ENCODE data around the gene MDGA2. TPM values are rescaled to one million over a fixed set of nuclear protein-coding genes. Genes with fewer than 3 reads are reported as not detected.

MDGA2 gene
- total RNA-seq, 2 donors from 2014 or later: not detected

- DNase-seq (no peak), ATAC-seq (no peak)
- 31 to 40% methylated on average over 2 of the region's 2 CpGs for WGBS, 2 donors
- Histone ChIP-seq H3K27me3 (no peaks in the 10 kb centered on the region), H3K36me3 (replicated peaks in 1 of 2; ENCODE audit: insufficient read depth in 1 of 2, low read depth in 2 of 2) (no peaks in the 10 kb centered on the region), H3K4me1 (no peaks in the 10 kb centered on the region), H3K27ac (no peak overlapping the region), H3K4me3 (no peak overlapping the region), H3K9me3 (no peaks in the 10 kb centered on the region)
- TF ChIP-seq POLR2A (IDR thresholded peaks at IDR 0.05) (no peak), CTCF (IDR thresholded peaks at IDR 0.05) (no peak)
- intact Hi-C loops (cut with DNase I): no loop called here
These were observed 12.9 kb downstream of the MDGA2 start for GRCh38 chr14:47662466-47662865.

DNA sequence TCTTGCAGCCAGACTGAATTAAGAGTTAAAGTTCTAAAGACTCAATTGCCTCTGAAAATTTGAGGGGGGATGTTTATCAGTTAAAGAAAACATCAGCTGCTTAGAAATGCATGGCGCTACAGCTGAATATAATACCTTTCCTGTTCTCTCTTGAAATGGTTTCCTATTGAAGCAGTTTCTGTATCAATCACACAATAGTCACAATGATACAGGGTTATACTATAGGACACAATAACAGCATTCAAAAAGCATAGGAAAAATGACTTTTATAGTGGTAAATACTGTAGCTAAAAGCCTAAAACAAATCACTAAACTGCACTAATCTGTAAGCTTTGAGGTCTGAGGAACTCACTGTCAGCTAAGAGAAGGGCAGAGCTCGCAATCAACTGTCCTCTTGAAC, 15.2 kb downstream of the MDGA2 start:
- Histone ChIP-seq H3K27ac (no peak overlapping the region), H3K4me1 (no peaks in the 10 kb centered on the region), H3K9me3 (no peaks in the 10 kb centered on the region), H3K27me3 (no peaks in the 10 kb centered on the region), H3K4me3 (no peak overlapping the region), H3K36me3 (replicated peaks in 1 of 2; ENCODE audit: insufficient read depth in 1 of 2, low read depth in 2 of 2) (no peaks in the 10 kb centered on the region)
- DNase-seq: no peak
- no peak for ATAC-seq
- 30 to 39% methylated on average over 2 of the region's 2 CpGs for WGBS, 2 donors
- intact Hi-C loops (cut with DNase I): no loop called here
- TF ChIP-seq POLR2A (IDR thresholded peaks at IDR 0.05) (no peak), CTCF (IDR thresholded peaks at IDR 0.05) (no peak)

- no peak overlapping the region for H3K27ac ChIP-seq
- intact Hi-C loops (cut with DNase I): no loop called here
- ATAC-seq (no peak), DNase-seq (no peak)
- H3K36me3 ChIP-seq (replicated peaks in 1 of 2; ENCODE audit: insufficient read depth in 1 of 2, low read depth in 2 of 2): no peaks in the 10 kb centered on the region
- H3K9me3 ChIP-seq: no peaks in the 10 kb centered on the region
- H3K4me3 ChIP-seq: no peak overlapping the region
- 69 to 76% methylated on average over 1 of the region's 1 CpG for WGBS, 2 donors
- no peaks in the 10 kb centered on the region for H3K27me3 ChIP-seq
- H3K4me1 ChIP-seq: no peaks in the 10 kb centered on the region
- TF ChIP-seq CTCF (IDR thresholded peaks at IDR 0.05) (no peak), POLR2A (IDR thresholded peaks at IDR 0.05) (no peak)
These were observed 17.4 kb downstream of the MDGA2 start for GRCh38 chr14:47658041-47658440.

GRCh38 chr14:47657143-47657542, 18.3 kb downstream of the MDGA2 start:
- Histone ChIP-seq H3K4me1 (no peaks in the 10 kb centered on the region), H3K4me3 (no peak overlapping the region), H3K27ac (no peak overlapping the region), H3K36me3 (replicated peaks in 1 of 2; ENCODE audit: insufficient read depth in 1 of 2, low read depth in 2 of 2) (no peaks in the 10 kb centered on the region), H3K27me3 (no peaks in the 10 kb centered on the region), H3K9me3 (no peaks in the 10 kb centered on the region)
- DNase-seq (no peak), ATAC-seq (no peak)
- intact Hi-C loops (cut with DNase I): no loop called here
- 59 to 61% methylated on average over 3 of the region's 3 CpGs for WGBS, 2 donors
- no peak for TF ChIP-seq CTCF (IDR thresholded peaks at IDR 0.05)
- no peak for TF ChIP-seq POLR2A (IDR thresholded peaks at IDR 0.05)

DNA sequence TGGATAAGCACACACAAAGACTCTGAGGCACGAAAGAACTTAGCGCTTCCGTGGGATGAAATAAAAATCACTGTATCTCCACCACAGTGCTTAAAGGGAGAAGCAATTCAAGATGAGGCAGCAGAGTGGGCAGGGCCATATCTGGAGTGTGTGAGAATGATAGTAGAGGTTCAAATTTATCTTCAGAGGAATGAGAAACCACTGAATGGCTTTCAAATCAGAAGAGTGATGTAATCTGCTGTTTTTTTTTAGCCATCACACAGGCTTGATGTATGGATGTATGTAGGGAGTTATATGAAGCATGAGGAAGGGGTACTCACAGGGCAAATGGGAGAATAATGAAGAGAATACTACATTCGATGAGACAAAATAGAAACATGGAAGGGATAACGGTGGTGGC, 24.1 kb downstream of the MDGA2 start:
- intact Hi-C loops (cut with DNase I): no loop called here
- TF ChIP-seq CTCF (IDR thresholded peaks at IDR 0.05): no peak
- no peak for TF ChIP-seq POLR2A (IDR thresholded peaks at IDR 0.05)
- Histone ChIP-seq H3K27ac (no peak overlapping the region), H3K36me3 (replicated peaks in 1 of 2; ENCODE audit: insufficient read depth in 1 of 2, low read depth in 2 of 2) (no peaks in the 10 kb centered on the region), H3K27me3 (no peaks in the 10 kb centered on the region), H3K4me1 (no peaks in the 10 kb centered on the region), H3K9me3 (no peaks in the 10 kb centered on the region), H3K4me3 (no peak overlapping the region)
- 69% methylated on average over 5 of the region's 5 CpGs for WGBS, 2 donors
- no peak for ATAC-seq
- no peak for DNase-seq
